ENCODE results near the gene ELOVL5.

DNA sequence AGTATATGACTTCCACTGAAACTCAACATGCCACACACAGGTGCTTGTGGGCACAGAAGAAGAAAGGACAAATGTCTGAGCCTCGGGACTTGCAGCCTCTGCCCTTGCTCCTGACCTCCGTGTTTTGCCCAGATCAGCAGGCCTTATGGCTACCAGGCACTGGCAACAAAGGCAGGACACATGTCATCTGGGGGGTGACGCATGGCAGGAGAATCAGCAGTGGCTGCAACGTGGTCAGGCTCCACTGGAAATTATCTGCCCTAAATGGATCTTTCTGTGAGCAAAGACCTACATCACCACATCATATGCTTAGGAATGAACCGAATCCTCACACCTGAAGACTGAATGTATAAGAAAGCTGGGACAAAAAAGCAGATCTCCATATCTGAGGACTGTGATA, 78.9 kb downstream of the ELOVL5 start:
- TF ChIP-seq, protein P1, sequence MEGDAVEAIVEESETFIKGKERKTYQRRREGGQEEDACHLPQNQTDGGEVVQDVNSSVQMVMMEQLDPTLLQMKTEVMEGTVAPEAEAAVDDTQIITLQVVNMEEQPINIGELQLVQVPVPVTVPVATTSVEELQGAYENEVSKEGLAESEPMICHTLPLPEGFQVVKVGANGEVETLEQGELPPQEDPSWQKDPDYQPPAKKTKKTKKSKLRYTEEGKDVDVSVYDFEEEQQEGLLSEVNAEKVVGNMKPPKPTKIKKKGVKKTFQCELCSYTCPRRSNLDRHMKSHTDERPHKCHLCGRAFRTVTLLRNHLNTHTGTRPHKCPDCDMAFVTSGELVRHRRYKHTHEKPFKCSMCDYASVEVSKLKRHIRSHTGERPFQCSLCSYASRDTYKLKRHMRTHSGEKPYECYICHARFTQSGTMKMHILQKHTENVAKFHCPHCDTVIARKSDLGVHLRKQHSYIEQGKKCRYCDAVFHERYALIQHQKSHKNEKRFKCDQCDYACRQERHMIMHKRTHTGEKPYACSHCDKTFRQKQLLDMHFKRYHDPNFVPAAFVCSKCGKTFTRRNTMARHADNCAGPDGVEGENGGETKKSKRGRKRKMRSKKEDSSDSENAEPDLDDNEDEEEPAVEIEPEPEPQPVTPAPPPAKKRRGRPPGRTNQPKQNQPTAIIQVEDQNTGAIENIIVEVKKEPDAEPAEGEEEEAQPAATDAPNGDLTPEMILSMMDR (IDR thresholded peaks at IDR 0.05) = no peak
- TF ChIP-seq POLR2A (IDR thresholded peaks at IDR 0.05) = no peak

Measured in testis (tissue), 2 donors.